Stimulated activated CD8-positive, alpha-beta memory T cell treated with anti-CD3 and anti-CD28 coated beads, Interleukin-15, amount 100 ng/mL, for 24 hours (primary cell): ENCODE results near the gene ULK4.
"Not testable (repeated sequence)": the region's sequence is repeated elsewhere in the genome, so short reads cannot be mapped to it uniquely, and the experiment has no call there.

Experiments
- DNase-seq: peaks from one replicate; pipeline ENCODE4 v3.0.0-alpha.2; 2020; ENCODE audit warnings: low read depth

The ULK4 gene

DNA sequence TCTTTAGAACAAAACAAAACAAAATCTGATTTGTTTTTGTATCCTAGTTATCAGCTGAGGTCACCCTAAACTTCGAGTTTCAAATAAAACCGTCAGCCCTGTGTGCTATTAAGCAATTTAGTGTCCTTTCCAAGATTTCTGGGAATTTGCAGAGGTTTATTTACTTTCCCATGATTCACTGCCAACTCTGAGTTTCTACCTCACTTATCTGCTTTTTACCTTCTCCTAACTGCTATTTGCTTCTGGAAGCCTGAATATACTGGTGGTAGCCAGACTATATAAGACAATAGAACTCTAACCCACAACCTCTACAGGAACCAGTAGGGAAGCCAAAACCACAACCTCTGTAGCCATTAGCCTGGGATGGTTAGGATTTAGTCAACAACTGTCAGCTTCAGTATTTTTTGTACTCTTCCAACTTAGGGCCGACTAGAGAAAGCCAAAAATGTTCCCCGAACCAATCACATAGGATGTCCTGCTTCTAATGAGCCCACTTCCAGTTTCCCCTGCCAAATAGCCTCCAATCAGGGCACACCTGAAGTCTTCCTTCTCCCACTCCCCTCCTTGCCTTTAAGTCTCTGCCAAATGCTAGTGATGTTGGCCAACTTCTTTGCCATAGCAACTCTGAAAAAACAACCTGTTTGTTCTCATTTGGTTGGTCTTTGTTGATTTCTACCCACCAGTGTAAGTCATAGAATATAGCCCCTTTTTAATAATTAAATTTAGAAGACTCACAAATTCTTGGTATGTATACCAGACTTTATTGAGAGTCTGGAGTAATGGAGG lies 273.1 kb downstream of the ULK4 start:
- DNase-seq = no peak

GRCh38 chr3:41684797-41685735 lies 276.8 kb downstream of the ULK4 start:
- DNase-seq = no peak

GRCh38 chr3:41683666-41684350 lies 278.1 kb downstream of the ULK4 start:
- no peak for DNase-seq

- DNase-seq = no peak
Measured at GRCh38 chr3:41682996-41683395, 278.9 kb downstream of the ULK4 start.

GRCh38 chr3:41682382-41682781 lies 279.5 kb downstream of the ULK4 start:
- DNase-seq = no peak

DNA sequence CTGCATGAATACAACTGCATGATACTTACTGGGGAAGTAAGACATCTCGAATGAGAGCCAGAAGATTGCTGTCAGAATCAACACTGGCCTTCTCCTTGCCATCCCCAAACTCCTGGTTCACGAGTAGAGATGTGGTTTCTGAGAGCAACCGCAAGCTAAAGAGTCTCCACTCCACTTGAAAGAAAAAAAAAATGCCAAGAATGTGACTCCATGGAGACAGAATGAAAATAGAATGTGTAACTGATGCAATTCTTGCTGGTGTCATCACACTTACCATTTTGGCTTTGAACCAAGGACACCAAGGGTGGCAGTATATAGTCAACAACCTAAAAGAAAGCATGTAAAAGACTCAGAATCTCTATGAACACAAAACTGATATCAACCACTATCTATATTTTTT lies 280.4 kb downstream of the ULK4 start:
- no peak for DNase-seq

DNA sequence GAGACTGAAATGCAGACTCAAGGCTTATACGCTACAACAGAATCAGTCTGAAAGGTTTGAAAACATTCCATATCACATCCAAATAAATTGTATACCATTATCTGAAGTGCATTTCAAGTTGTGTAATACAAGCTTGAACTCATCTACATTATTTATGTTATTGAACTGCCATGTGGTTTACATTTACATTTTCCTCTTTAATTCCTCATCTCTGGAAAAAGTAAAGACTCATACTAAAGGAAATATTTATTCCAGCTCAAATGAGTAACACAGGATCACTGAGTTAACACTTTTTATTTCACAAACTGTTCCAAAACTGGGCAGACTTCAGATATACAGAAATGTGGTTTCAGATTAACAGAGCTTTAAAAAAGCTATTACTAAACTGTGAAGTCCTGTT lies 282.5 kb downstream of the ULK4 start:
- DNase-seq = no peak

GRCh38 chr3:41675102-41675501 lies 286.8 kb downstream of the ULK4 start:
- not testable (repeated sequence) for DNase-seq

- no peak for DNase-seq
Measured at GRCh38 chr3:41674449-41674848, 287.5 kb downstream of the ULK4 start.

- DNase-seq = no peak
Measured at GRCh38 chr3:41673650-41674049, 288.3 kb downstream of the ULK4 start.

- DNase-seq = no peak
Measured at GRCh38 chr3:41668379-41668778, 293.5 kb downstream of the ULK4 start.

- no peak for DNase-seq
Measured at GRCh38 chr3:41662288-41662687, 299.6 kb downstream of the ULK4 start.

DNA sequence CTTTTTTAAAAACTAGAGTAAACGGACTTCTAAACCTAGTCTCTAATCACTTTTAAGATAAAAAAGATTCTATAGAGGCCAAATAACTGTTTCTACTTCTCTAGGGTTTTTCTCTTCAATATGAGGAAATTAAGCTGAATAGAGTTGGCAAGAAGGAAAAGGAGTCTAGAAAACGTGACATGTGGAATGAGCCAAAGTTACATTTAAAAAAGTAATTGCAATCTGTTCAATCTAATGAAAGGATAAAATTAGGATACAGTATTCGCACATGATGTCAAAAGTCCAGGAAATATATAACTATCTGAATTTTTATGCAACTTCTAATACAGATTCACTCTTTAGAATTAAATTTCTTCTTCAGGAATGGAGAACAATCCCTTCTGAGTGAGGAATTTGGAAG lies 300.1 kb downstream of the ULK4 start:
- DNase-seq = no peak

DNA sequence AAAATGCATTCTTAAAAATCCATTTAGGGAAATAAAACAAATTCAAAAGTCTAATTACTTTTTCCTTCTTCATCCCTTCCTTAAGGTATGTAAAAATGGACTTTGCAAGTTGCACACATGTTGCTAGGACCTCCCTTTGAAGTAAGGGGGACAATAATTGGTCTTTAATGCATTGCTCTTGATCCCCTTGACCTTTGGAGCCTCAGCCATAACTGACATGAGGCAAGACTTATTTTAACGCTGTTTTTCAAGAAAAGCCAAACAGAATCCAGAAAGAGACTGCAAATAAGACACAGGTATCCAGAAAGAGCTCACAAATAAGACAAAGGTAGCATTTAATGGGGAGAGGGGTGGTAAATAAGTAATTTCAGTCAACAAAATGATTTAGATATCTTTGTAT lies 301.4 kb downstream of the ULK4 start:
- DNase-seq = no peak

DNA sequence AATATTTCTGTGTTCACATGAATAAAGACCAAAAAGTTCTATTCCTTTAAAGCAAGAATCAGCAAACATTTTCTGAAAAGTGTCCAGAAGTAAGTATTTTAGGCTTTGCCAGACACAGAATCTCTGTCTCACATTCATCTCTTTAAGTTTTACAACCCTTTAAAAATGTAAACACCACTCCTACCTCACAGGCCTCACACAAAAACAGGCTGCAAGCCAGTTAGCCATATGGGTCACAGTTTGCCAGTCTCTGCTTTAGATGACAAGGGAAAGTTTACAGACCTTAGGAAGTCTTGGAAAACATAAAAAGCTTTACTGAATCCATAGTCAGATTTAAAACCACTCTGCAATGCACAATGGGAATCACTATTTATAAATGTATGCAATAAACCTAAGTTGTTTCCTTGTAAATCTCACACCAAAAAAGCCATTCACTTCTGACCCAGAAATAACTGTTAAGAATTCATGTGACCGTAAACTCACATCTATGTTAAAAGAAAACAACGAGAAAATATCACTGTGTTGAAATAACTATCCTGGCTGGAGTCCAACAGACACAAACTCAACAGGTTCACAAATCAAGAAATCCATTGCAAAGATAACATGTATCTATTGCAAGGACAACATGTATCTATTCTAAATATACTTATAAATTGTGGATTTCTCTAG lies 308.2 kb downstream of the ULK4 start:
- DNase-seq = no peak

- no peak for DNase-seq
Measured at GRCh38 chr3:41652931-41653330, 309.0 kb downstream of the ULK4 start.

DNA sequence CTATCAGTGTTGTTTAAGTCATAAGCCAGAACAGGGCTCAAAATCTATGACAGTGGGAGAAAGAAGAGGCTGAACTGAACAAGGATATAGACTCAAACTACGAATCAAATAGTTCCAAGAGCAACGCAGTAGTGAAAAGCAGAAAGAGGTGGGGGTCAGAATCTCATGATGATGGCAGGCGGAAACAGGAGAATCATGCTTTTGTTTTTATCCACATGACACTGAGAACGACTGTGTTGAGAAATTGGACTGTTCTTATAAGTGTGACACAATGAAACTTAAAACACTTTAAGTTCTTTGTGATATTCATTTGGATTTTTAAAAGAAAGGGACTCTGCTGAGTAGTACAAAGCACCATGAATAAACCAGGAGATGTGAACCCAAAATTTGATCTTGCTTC lies 309.4 kb downstream of the ULK4 start:
- no peak for DNase-seq

DNA sequence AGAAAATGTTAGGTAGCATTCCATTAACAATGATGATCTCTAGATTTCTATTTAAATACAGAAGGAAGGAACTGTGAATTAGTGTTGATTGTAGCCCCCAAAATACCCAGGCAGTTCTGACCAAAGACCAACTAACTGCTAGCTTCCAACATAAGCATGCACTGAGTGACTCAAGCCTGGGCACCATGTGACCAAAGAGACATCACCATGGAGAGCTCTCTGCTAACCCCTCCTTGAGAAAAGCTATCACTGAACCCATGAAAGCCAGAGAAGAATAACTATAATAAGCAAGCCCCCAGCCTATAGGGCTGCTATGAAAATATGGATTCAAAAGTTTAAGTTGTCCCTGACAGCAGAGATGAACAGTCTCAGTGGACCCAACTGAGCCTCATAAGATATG lies 310.2 kb downstream of the ULK4 start:
- no peak for DNase-seq

- no peak for DNase-seq
Measured at GRCh38 chr3:41650406-41650805, 311.5 kb downstream of the ULK4 start.

GRCh38 chr3:41649129-41649739 lies 312.7 kb downstream of the ULK4 start:
- DNase-seq = no peak

GRCh38 chr3:41647730-41648129 lies 314.2 kb downstream of the ULK4 start:
- DNase-seq = not testable (repeated sequence)

- no peak for DNase-seq
Measured at GRCh38 chr3:41640076-41640475, 321.8 kb downstream of the ULK4 start.
